HUDEP-2 (cell line): Measurements from ENCODE around the gene GTF3C5.

Experiments
- DNase-seq, 76 experiments: peaks; one replicate each; lab custom pipeline; 2025; ENCODE audit not compliant: unreplicated experiment in 76 of 76; lab: John Stamatoyannopoulos, UW

Gene GTF3C5

GRCh38 chr9:133104718-133105460 is 74.1 kb downstream of the GTF3C5 start:
- no peak for DNase-seq

DNA sequence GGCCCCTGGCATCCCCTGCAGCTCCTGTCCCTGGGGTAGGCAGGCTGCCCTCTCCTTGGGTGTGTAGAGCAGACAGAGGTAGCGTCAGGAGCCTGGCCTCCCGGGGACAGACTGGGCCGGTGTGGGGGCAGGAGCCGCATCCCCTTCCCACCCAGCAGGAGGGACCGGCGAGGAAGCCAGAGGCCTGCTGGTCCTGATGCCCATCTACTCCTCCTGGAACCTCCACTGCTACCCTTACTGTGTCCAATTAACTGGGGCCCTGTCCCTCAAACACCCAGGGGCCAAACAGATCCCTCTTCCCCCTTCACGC is 74.6 kb downstream of the GTF3C5 start:
- no peak for DNase-seq

GRCh38 chr9:133106511-133107244 is 75.9 kb downstream of the GTF3C5 start:
- no peak for DNase-seq

DNA sequence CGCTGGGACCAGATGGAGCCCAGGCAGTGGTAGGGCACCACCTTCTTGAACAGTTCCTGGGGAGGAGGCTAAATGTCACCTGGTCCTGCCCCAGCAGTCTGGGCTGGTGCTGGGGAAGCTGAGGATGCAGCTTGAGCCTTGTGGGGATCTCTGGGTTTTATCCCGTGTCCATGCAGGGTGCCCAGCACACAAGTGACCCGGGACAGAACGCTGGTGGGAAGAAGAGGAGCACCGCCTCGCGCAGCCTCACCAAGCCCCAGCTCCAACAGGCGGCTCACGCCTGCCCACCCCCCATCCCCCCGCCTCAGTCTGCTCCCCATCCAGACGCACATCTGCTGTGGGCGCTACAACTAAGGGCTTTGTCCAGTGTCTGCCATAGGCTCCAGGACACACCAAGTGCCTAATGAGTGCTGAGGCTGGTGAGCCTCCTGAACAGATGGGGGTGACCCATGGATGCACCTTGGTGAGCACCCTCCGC is 76.5 kb downstream of the GTF3C5 start:
- DNase-seq, result no peak
